Liver (tissue), 9 donors: ENCODE measurements around the gene RRP8. TPM values are rescaled to one million over a fixed set of nuclear protein-coding genes. Genes with fewer than 3 reads are reported as not detected.
A peak's percentile ranks its signal among the peaks of the same experiment; 100 is the strongest.

Source experiments
- DNase-seq: peaks from one replicate; pipeline ENCODE4 v3.0.0-alpha.2; 2017; ENCODE audit warnings: low spot score
- H3K27ac ChIP-seq, 2 donors: one replicate each; pipeline ENCODE4 v1.7.0; 2013; ENCODE audit warnings: inconsistent platforms in 2 of 2, low read length in 2 of 2, control low read depth in 1 of 2, low read depth in 1 of 2, mild to moderate bottlenecking in 1 of 2
- H3K27me3 ChIP-seq, 4 donors: one replicate each; pipeline versions ENCODE4 v1.6.1 to v1.7.0; 2013; ENCODE audit warnings: low read length in 3 of 4, inconsistent platforms in 1 of 4, mild to moderate bottlenecking in 1 of 4, moderate library complexity in 1 of 4; ENCODE audit not compliant: control insufficient read depth in 4 of 4, insufficient read depth in 4 of 4
- H3K36me3 ChIP-seq, 4 donors: one replicate each; pipeline versions ENCODE4 v1.6.1 to v1.7.0; 2013; ENCODE audit warnings: low read length in 3 of 4, mild to moderate bottlenecking in 3 of 4, low read depth in 1 of 4, moderate library complexity in 1 of 4; ENCODE audit not compliant: control insufficient read depth in 4 of 4, insufficient read depth in 3 of 4
- H3K4me1 ChIP-seq, 4 donors: one replicate each; pipeline versions ENCODE4 v1.6.1 to v1.7.0; 2013; ENCODE audit warnings: low read length in 3 of 4, mild to moderate bottlenecking in 3 of 4, moderate library complexity in 1 of 4; ENCODE audit not compliant: control insufficient read depth in 4 of 4, insufficient read depth in 4 of 4
- H3K4me3 ChIP-seq, 3 donors: one replicate each; pipeline versions ENCODE4 v1.6.1 to v1.7.0; 2013; ENCODE audit warnings: low read length in 3 of 3, control low read depth in 1 of 3, low read depth in 1 of 3, mild to moderate bottlenecking in 1 of 3
- H3K9ac ChIP-seq, 2 donors: one replicate each; pipeline ENCODE4 v1.7.0; 2013; ENCODE audit warnings: low read length in 2 of 2, mild to moderate bottlenecking in 2 of 2, moderate library complexity in 2 of 2, control low read depth in 1 of 2, low read depth in 1 of 2
- H3K9me3 ChIP-seq, 4 donors: one replicate each; pipeline versions ENCODE4 v1.6.1 to v1.7.0; 2013; ENCODE audit warnings: low read length in 3 of 4; ENCODE audit not compliant: control insufficient read depth in 4 of 4
- ATF3 ChIP-seq: IDR thresholded peaks from 2 replicates; pipeline ENCODE4 v1.6.1; 2016; ENCODE audit warnings: antibody characterized with exemption
- CTCF ChIP-seq: fragments of 150-350 bp; IDR thresholded peaks from 2 replicates; pipeline ENCODE4 v1.5.1; 2017; ENCODE audit warnings: improper control_type of control experiment, low read depth, low read length; ENCODE audit not compliant: missing input control
- EGR1 ChIP-seq, 2 donors: IDR thresholded peaks; 2 replicates each; pipeline ENCODE4 v1.6.1; 2016 to 2018; ENCODE audit warnings: antibody characterized with exemption in 2 of 2, low read depth in 2 of 2
- FOXA1 ChIP-seq: IDR thresholded peaks from 2 replicates; pipeline ENCODE4 v1.6.1; 2016; ENCODE audit warnings: antibody characterized with exemption
- FOXA2 ChIP-seq: IDR thresholded peaks from 2 replicates; pipeline ENCODE4 v1.6.1; 2016; ENCODE audit warnings: antibody characterized with exemption
- GABPA ChIP-seq, 2 donors: IDR thresholded peaks in 1 of 2; conservative IDR thresholded peaks in 1 of 2; 2 replicates each; pipeline ENCODE4 v1.6.1; 2016; ENCODE audit warnings: antibody characterized with exemption in 2 of 2, mild to moderate bottlenecking in 1 of 2, moderate library complexity in 1 of 2
- HNF4A ChIP-seq, 2 donors: conservative IDR thresholded peaks; 2 replicates each; pipeline ENCODE4 v1.6.1; 2016; ENCODE audit warnings: antibody characterized with exemption in 2 of 2, mild to moderate bottlenecking in 2 of 2
- HNF4G ChIP-seq: IDR thresholded peaks from 2 replicates; pipeline ENCODE4 v1.6.1; 2016; ENCODE audit warnings: antibody characterized with exemption
- JUND ChIP-seq, 2 donors: IDR thresholded peaks; 2 replicates each; pipeline ENCODE4 v1.6.1; 2016; ENCODE audit warnings: antibody characterized with exemption in 2 of 2
- MAX ChIP-seq: IDR thresholded peaks from 2 replicates; pipeline ENCODE4 v1.6.1; 2016; ENCODE audit warnings: antibody characterized with exemption
- NR2F2 ChIP-seq: IDR thresholded peaks from 2 replicates; pipeline ENCODE4 v1.6.1; 2016; ENCODE audit warnings: antibody characterized with exemption
- RAD21 ChIP-seq, 2 donors: IDR thresholded peaks; 2 replicates each; pipeline ENCODE4 v1.6.1; 2016; ENCODE audit warnings: antibody characterized with exemption in 2 of 2, mild to moderate bottlenecking in 2 of 2
- REST ChIP-seq: IDR thresholded peaks from 2 replicates; pipeline ENCODE4 v1.6.1; 2016; ENCODE audit warnings: antibody characterized with exemption, mild to moderate bottlenecking
- RXRA ChIP-seq, 2 donors: IDR thresholded peaks; 2 replicates each; pipeline ENCODE4 v1.6.1; 2017 to 2018; ENCODE audit warnings: antibody characterized with exemption in 2 of 2, mild to moderate bottlenecking in 1 of 2
- SP1 ChIP-seq: IDR thresholded peaks from 2 replicates; pipeline ENCODE4 v1.6.1; 2018; ENCODE audit warnings: antibody characterized with exemption, mild to moderate bottlenecking
- TAF1 ChIP-seq: conservative IDR thresholded peaks from 2 replicates; pipeline ENCODE4 v1.6.1; 2016; ENCODE audit warnings: antibody characterized with exemption, mild to moderate bottlenecking
- YY1 ChIP-seq: IDR thresholded peaks from 2 replicates; pipeline ENCODE4 v1.6.1; 2016; ENCODE audit warnings: antibody characterized with exemption, mild to moderate bottlenecking
- ZBTB33 ChIP-seq: IDR thresholded peaks from 2 replicates; pipeline ENCODE4 v1.6.1; 2016; ENCODE audit warnings: antibody characterized with exemption
- WGBS: extraction: QIAGEN DNeasy Blood & Tissue Kit; methylation state at CpG from one replicate; pipeline ENCODE4 v1.1.7; 2013; 5-methylcytosine and 5-hydroxymethylcytosine counted together
- polyA plus RNA-seq, 2 donors: library from polyadenylated mRNA; stranded (reverse) in 1 of 2; unstranded in 1 of 2; fragments of 200-250 nt in 1 of 2; fragments of >200 nt in 1 of 2; fragmentation: Nextera tagmentation in 1 of 2; extraction: Ambion mirVana in 1 of 2; gene quantifications; one replicate each; pipeline versions ENCODE4 v1.2.1 to v1.2.3, GENCODE V29; 2013 to 2015
- total RNA-seq, 2 donors: library from RNA; depleted of rRNA; stranded (reverse); fragments of >200 nt; gene quantifications; one replicate each; pipeline ENCODE4 v1.2.3, GENCODE V29; 2014
- donor health status: healthy.
- donor health status: healthy.
- donor health status: healthy.
- donor health status: healthy.
- donor health status: healthy.

Gene RRP8
- total and polyA plus RNA-seq, 4 donors: 10.3 to 12.6 (median 11.2) TPM

GRCh38 chr11:6618117-6619003 lies 14.9 kb upstream of the RRP8 start:
- peak overlapping the region; percentile 56 to 96 (median 68) for H3K4me3 ChIP-seq
- H3K27me3 ChIP-seq: no peaks in the 10 kb centered on the region
- peak; percentile 56 for DNase-seq
- peaks cover 0 to 24% (median 12%) of the 10 kb centered on the region in 4 donors for H3K4me1 ChIP-seq
- peak overlapping the region; percentile 76 to 85 for H3K27ac ChIP-seq
- 34% methylated on average over 15 of the region's 15 CpGs for WGBS
- TF ChIP-seq YY1 (peak; percentile 23), RXRA (IDR thresholded peaks at IDR 0.05) (no peak), FOXA2 (no peak), HNF4A (conservative IDR thresholded peaks at IDR 0.05) (peak in 1 of 2 donors; percentile 2), RAD21 (IDR thresholded peaks at IDR 0.05) (peak; percentile 22 to 47), EGR1 (IDR thresholded peaks at IDR 0.05; ENCODE audit: low read depth in 2 of 2) (no peak), JUND (IDR thresholded peaks at IDR 0.05) (peak; percentile 87 to 93), SP1 (no peak), ZBTB33 (no peak), GABPA (IDR thresholded peaks at IDR 0.05 in 1 of 2, conservative IDR thresholded peaks at IDR 0.05 in 1 of 2) (no peak), ATF3 (no peak), REST (no peak), HNF4G (no peak), MAX (no peak), FOXA1 (no peak), TAF1 (no peak), NR2F2 (peak; percentile 76), CTCF (no peak)
- no peaks in the 10 kb centered on the region for H3K9me3 ChIP-seq
- H3K36me3 ChIP-seq: peaks cover 7 to 16% (median 8%) of the 10 kb centered on the region in 4 donors
- H3K9ac ChIP-seq: peak overlapping the region; percentile 81 to 83
